Measurements from ENCODE around the gene CYREN. TPM values are rescaled to one million over a fixed set of nuclear protein-coding genes. Genes with fewer than 3 reads are reported as not detected.

Gene CYREN
- total RNA-seq, 1 experiment from 2014 or later: 70.5 TPM

DNA sequence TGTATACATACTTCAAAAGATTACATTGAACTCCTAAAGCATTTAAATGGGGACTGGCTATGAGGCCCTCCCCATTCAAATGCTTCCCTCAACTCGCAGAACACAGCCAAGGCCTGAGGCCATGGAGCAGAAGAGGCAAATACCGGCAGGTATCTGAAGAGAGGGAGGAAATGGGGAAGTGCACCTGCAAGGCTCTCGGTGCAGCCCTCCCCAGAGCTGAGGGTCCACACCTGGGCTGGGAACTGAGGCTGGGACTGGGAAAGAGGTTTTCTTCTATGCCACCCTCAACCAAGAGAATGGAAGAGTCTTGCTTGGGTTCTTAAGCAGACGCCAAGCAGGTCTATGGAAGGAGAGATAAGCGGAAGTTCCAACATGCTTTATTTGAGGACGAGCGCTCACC lies 13.0 kb upstream of the CYREN start:
- peaks cover 30% of the 10 kb centered on the region for H3K9me3 ChIP-seq (ENCODE audit: insufficient read depth, low read depth)
- H3K36me3 ChIP-seq (ENCODE audit: low read depth): no peaks in the 10 kb centered on the region
- no peaks in the 10 kb centered on the region for H4K20me1 ChIP-seq (ENCODE audit: insufficient read depth)
- no peak overlapping the region for H3K27ac ChIP-seq
- no peaks in the 10 kb centered on the region for H3K4me1 ChIP-seq (replicated peaks; ENCODE audit: insufficient read depth)
- DNase-seq: no peak
- intact Hi-C loops (cut with micrococcal nuclease; ENCODE audit: unreplicated experiment): no loop called here
- CTCF ChIA-PET: no interaction called here
- H3F3A ChIP-seq (ENCODE audit: insufficient read depth, low read depth): no peaks in the 10 kb centered on the region
- H3K27me3 ChIP-seq (ENCODE audit: insufficient read depth, low read depth): no peaks in the 10 kb centered on the region
- H3K79me2 ChIP-seq (ENCODE audit: low read depth): no peaks in the 10 kb centered on the region
- POLR2A ChIA-PET (ENCODE audit: unreplicated experiment): no interaction called here
- H3K4me2 ChIP-seq: no peak overlapping the region
- H2AFZ ChIP-seq: no peak overlapping the region
- TF ChIP-seq EZH2 (IDR thresholded peaks at IDR 0.05; ENCODE audit: low read depth): no peak
- TF ChIP-seq, protein P1, sequence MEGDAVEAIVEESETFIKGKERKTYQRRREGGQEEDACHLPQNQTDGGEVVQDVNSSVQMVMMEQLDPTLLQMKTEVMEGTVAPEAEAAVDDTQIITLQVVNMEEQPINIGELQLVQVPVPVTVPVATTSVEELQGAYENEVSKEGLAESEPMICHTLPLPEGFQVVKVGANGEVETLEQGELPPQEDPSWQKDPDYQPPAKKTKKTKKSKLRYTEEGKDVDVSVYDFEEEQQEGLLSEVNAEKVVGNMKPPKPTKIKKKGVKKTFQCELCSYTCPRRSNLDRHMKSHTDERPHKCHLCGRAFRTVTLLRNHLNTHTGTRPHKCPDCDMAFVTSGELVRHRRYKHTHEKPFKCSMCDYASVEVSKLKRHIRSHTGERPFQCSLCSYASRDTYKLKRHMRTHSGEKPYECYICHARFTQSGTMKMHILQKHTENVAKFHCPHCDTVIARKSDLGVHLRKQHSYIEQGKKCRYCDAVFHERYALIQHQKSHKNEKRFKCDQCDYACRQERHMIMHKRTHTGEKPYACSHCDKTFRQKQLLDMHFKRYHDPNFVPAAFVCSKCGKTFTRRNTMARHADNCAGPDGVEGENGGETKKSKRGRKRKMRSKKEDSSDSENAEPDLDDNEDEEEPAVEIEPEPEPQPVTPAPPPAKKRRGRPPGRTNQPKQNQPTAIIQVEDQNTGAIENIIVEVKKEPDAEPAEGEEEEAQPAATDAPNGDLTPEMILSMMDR (conservative IDR thresholded peaks at IDR 0.05): no peak
- H3K9me2 ChIP-seq (ENCODE audit: insufficient read depth): no peaks in the 10 kb centered on the region
- no TSS peak for BruUV-seq (replicated peaks)
- no peak overlapping the region for H3K4me3 ChIP-seq

DNA sequence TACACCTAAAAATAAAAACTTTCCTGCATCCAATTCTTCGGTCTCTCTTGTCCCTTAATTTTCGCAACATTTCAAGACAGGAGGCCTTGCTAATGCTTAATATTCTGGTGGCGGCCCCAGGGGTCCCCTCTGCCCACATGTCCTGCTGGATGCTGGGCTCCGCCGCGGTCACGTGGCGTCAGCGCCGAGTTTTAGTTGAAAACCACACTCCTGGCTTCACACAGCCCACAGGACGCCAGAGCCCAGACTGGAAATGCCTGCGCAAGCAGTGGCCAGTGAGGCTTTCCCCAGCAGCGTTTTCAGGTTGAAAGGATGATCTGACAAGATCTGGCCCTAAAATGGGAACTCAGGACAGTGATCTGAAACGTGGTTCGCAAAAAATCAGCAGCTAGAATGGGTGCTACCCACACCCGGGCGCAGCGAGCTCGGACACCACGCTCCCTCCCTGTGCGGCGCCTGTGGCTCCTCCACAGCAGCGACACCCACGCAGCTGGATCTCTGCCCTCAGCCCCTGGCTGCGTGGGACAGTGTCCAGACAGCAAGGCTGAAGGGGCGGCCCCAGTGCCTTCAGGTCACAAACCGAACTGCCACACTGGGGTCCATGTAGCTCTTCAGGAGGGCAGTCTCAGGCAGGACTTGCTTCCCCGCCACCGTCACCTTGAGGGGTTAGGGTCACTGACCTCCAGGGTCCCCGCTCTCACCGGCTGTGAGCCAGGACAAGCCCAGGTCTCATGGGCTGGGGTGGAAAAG lies 11.6 kb upstream of the CYREN start:
- no peaks in the 10 kb centered on the region for H3K9me2 ChIP-seq (ENCODE audit: insufficient read depth)
- no peaks in the 10 kb centered on the region for H3K79me2 ChIP-seq (ENCODE audit: low read depth)
- no peaks in the 10 kb centered on the region for H3K27me3 ChIP-seq (ENCODE audit: insufficient read depth, low read depth)
- no peaks in the 10 kb centered on the region for H3K36me3 ChIP-seq (ENCODE audit: low read depth)
- no peak overlapping the region for H2AFZ ChIP-seq
- H4K20me1 ChIP-seq (ENCODE audit: insufficient read depth): no peaks in the 10 kb centered on the region
- no peak overlapping the region for H3K4me3 ChIP-seq
- BruUV-seq (replicated peaks): no TSS peak
- no peak for DNase-seq
- POLR2A ChIA-PET (ENCODE audit: unreplicated experiment): no interaction called here
- peaks cover 11% of the 10 kb centered on the region for H3K4me1 ChIP-seq (replicated peaks; ENCODE audit: insufficient read depth)
- H3K27ac ChIP-seq: no peak overlapping the region
- CTCF ChIA-PET: no interaction called here
- no peaks in the 10 kb centered on the region for H3F3A ChIP-seq (ENCODE audit: insufficient read depth, low read depth)
- H3K4me2 ChIP-seq: no peak overlapping the region
- TF ChIP-seq, protein P1 (conservative IDR thresholded peaks at IDR 0.05): no peak
- TF ChIP-seq EZH2 (IDR thresholded peaks at IDR 0.05; ENCODE audit: low read depth): no peak
- peaks cover 30% of the 10 kb centered on the region for H3K9me3 ChIP-seq (ENCODE audit: insufficient read depth, low read depth)
- intact Hi-C loops (cut with micrococcal nuclease; ENCODE audit: unreplicated experiment): no loop called here

DNA sequence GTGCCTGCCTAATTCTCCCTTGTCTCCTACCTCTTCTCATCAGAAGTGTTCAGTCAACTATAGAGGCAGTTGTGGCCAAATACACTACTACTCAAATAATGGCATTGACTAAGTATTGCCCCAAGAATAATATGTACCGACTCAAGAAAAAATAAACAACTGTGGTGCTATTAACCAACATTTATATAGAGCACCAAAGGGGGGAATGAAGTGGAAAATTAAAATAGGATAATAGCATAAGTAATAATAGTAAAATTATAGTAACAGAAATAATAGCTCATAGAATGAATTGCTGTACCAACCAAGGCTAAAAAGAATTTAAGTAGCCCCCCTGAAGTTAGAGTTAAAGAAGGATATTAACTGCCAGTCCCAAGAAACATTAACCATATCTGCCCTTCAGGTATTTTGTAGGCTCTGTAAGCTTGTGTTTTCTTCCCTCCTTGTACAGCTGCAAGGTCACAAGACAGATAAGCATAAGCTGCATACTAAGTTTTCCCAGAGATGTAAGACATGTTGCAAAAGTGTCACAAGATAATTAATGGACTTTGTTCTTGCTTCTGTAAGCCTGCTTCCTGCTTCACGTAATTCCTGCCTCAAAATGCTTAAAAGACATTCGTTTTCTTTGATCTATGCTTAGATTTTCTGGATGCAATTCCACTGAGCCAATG lies 10.9 kb upstream of the CYREN start:
- no peaks in the 10 kb centered on the region for H3K9me2 ChIP-seq (ENCODE audit: insufficient read depth)
- no peak overlapping the region for H2AFZ ChIP-seq
- intact Hi-C loops (cut with micrococcal nuclease; ENCODE audit: unreplicated experiment): no loop called here
- peaks cover 18% of the 10 kb centered on the region for H3K4me1 ChIP-seq (replicated peaks; ENCODE audit: insufficient read depth)
- no TSS peak for BruUV-seq (replicated peaks)
- ChIA-PET CTCF (no interaction called here), POLR2A (ENCODE audit: unreplicated experiment) (no interaction called here)
- TF ChIP-seq, protein P1 (conservative IDR thresholded peaks at IDR 0.05): no peak
- no peak for TF ChIP-seq EZH2 (IDR thresholded peaks at IDR 0.05; ENCODE audit: low read depth)
- H3F3A ChIP-seq (ENCODE audit: insufficient read depth, low read depth): no peaks in the 10 kb centered on the region
- no peak for DNase-seq
- no peaks in the 10 kb centered on the region for H3K79me2 ChIP-seq (ENCODE audit: low read depth)
- no peak overlapping the region for H3K4me3 ChIP-seq
- no peak overlapping the region for H3K27ac ChIP-seq
- H3K4me2 ChIP-seq: no peak overlapping the region
- peaks cover 30% of the 10 kb centered on the region for H3K9me3 ChIP-seq (ENCODE audit: insufficient read depth, low read depth)
- no peaks in the 10 kb centered on the region for H3K36me3 ChIP-seq (ENCODE audit: low read depth)
- no peaks in the 10 kb centered on the region for H4K20me1 ChIP-seq (ENCODE audit: insufficient read depth)
- H3K27me3 ChIP-seq (ENCODE audit: insufficient read depth, low read depth): no peaks in the 10 kb centered on the region
